Melanocyte of skin (primary cell): ENCODE measurements around the gene NUP210L. TPM values are rescaled to one million over a fixed set of nuclear protein-coding genes. Genes with fewer than 3 reads are reported as not detected.

Experiments
- small RNA-seq, 2 donors: library from RNA; depleted of rRNA; stranded (forward); fragments of <200 nt; gene quantifications; one replicate each; pipeline ENCODE3, GENCODE V24; 2012
- total RNA-seq, 2 donors: library from RNA; depleted of rRNA; stranded (reverse); fragments of >200 nt; gene quantifications; 2 replicates each; pipeline ENCODE4 v1.2.3, GENCODE V29; 2012

The NUP210L gene
- total RNA-seq: under 1 TPM; under 0.01 TPM

GRCh38 chr1:154154534-154155191, at the start of gene NUP210L:
Gene NUP210L (minus strand): TSS chr1:154155073.

GRCh38 chr1:154191990-154192461, 37.2 kb upstream of the NUP210L start, which contains the start of gene TPM3:
Gene TPM3 (minus strand): TSS chr1:154192100. CDS start chr1:154192018, 82 bp downstream.

GRCh38 chr1:153990468-153991150, 164.3 kb downstream of the NUP210L start, which contains the start of gene RPS27:
Gene RPS27 (plus strand): TSS chr1:153990762. CDS start chr1:153990797, 35 bp downstream.

GRCh38 chr1:153985941-153986761, 168.7 kb downstream of the NUP210L start, which contains the start of gene RAB13:
Gene RAB13 (minus strand): TSS chr1:153986339. CDS start chr1:153986236, 103 bp downstream.

GRCh38 chr1:153977250-153978240, 177.3 kb downstream of the NUP210L start, which contains the start of gene JTB:
Gene JTB (minus strand): TSS chr1:153977674. CDS start chr1:153977252, 422 bp downstream.

GRCh38 chr1:153967107-153967999, 187.5 kb downstream of the NUP210L start, which contains the start of gene CREB3L4:
Gene CREB3L4 (plus strand): TSS chr1:153967902. CDS start chr1:153968526, 624 bp downstream.

GRCh38 chr1:153963030-153963849, 191.6 kb downstream of the NUP210L start, which contains the start of gene SLC39A1:
Gene SLC39A1 (minus strand): TSS chr1:153963537. CDS start chr1:153962715, 822 bp downstream.

GRCh38 chr1:153958111-153958960, 196.5 kb downstream of the NUP210L start, which contains the start of gene CRTC2:
Gene CRTC2 (minus strand): TSS chr1:153958612. CDS start chr1:153958497, 115 bp downstream.

GRCh38 chr1:153946622-153947241, 208.1 kb downstream of the NUP210L start, which contains the start of gene DENND4B:
Gene DENND4B (minus strand): TSS chr1:153946718. CDS start chr1:153944374, 2,344 bp downstream.

Small RNAs within 50 kb of the gene (small RNA-seq; reads per million reads assigned to genes)
- gene MIR190B (4.5 to 5.5 reads per million in 2 donors), gene MIR5698 (0 to 0.06 reads per million in 2 donors), gene MIR6737 (0 to 0.06 reads per million in 2 donors), gene RNU6-179P (0 reads per million in 2 donors)

Other genes starting within 250 kb of the NUP210L start
- 10 to 100 TPM; 12.7 TPM for gene GATAD2B, start 232.1 kb downstream of the NUP210L start, total RNA-seq
- gene DENND4B, start 208.4 kb downstream of the NUP210L start, total RNA-seq: 10 to 100 TPM; 24.6 to 29.9 TPM
- gene CRTC2, start 196.5 kb downstream of the NUP210L start, total RNA-seq: 1 to 10 TPM; 7.9 to 9.0 TPM
- 100 to 1,000 TPM in 1 of 2 donors, 10 to 100 TPM in 1; 83.6 to 107 TPM for gene SLC39A1, start 191.5 kb downstream of the NUP210L start, total RNA-seq
- gene CREB3L4, start 187.2 kb downstream of the NUP210L start, total RNA-seq: 1 to 10 TPM; 4.5 to 7.0 TPM
- gene JTB, start 177.4 kb downstream of the NUP210L start, total RNA-seq: 100 to 1,000 TPM in 1 of 2 donors, 10 to 100 TPM in 1; 91.9 to 126 TPM
- gene RAB13, start 168.7 kb downstream of the NUP210L start, total RNA-seq: 10 to 100 TPM; 42.3 to 42.7 TPM
- gene RPS27, start 164.3 kb downstream of the NUP210L start, total RNA-seq: 1,000 to 10,000 TPM in 1 of 2 donors, 100 to 1,000 TPM in 1; 738 to 1,166 TPM
- gene TPM3, start 37.0 kb upstream of the NUP210L start, total RNA-seq: 100 to 1,000 TPM; 413 to 623 TPM
- gene CFAP141, start 51.3 kb upstream of the NUP210L start, total RNA-seq: not detected
- gene UBAP2L, start 65.9 kb upstream of the NUP210L start, total RNA-seq: 10 to 100 TPM; 93.6 to 94.3 TPM
- 100 to 1,000 TPM; 123 to 133 TPM for gene HAX1, start 117.6 kb upstream of the NUP210L start, total RNA-seq
- gene AQP10, start 166.0 kb upstream of the NUP210L start, total RNA-seq: not detected
- 100 to 1,000 TPM in 1 of 2 donors, 10 to 100 TPM in 1; 87.6 to 112 TPM for gene ATP8B2, start 170.5 kb upstream of the NUP210L start, total RNA-seq